ENCODE results near the gene UBE2R2. TPM values are rescaled to one million over a fixed set of nuclear protein-coding genes. Genes with fewer than 3 reads are reported as not detected.
A peak's percentile ranks its signal among the peaks of the same experiment; 100 is the strongest.

UBE2R2 gene
- total and polyA plus RNA-seq, 10 donors = 15.2 to 48.5 (median 39.9) TPM

GRCh38 chr9:33852216-33852826 lies 35.4 kb downstream of the UBE2R2 start:
- no peak for TF ChIP-seq POLR2A (IDR thresholded peaks at IDR 0.05)
- TF ChIP-seq, protein P1, sequence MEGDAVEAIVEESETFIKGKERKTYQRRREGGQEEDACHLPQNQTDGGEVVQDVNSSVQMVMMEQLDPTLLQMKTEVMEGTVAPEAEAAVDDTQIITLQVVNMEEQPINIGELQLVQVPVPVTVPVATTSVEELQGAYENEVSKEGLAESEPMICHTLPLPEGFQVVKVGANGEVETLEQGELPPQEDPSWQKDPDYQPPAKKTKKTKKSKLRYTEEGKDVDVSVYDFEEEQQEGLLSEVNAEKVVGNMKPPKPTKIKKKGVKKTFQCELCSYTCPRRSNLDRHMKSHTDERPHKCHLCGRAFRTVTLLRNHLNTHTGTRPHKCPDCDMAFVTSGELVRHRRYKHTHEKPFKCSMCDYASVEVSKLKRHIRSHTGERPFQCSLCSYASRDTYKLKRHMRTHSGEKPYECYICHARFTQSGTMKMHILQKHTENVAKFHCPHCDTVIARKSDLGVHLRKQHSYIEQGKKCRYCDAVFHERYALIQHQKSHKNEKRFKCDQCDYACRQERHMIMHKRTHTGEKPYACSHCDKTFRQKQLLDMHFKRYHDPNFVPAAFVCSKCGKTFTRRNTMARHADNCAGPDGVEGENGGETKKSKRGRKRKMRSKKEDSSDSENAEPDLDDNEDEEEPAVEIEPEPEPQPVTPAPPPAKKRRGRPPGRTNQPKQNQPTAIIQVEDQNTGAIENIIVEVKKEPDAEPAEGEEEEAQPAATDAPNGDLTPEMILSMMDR (IDR thresholded peaks at IDR 0.05 in 8 of 11, conservative IDR thresholded peaks at IDR 0.05 in 3 of 11) = peak in 9 of 11 experiments; percentile 14 to 66 (median 57)
- TF ChIP-seq POLR2AphosphoS5 (IDR thresholded peaks at IDR 0.05) = peak in 1 of 3 donors; percentile 35
- Histone ChIP-seq H3K9me3 (no peaks in the 10 kb centered on the region), H3K4me3 (no peak overlapping the region), H3K27me3 (replicated peaks in 1 of 7) (no peaks in the 10 kb centered on the region), H3K4me1 (peaks cover 10 to 86% (median 44%) of the 10 kb centered on the region in 6 donors), H3K27ac (peak overlapping the region in 2 of 8 donors; percentile 51 to 53), H3K36me3 (peaks cover 0 to 4% (median 0%) of the 10 kb centered on the region in 6 donors)
- DNase-seq = peak; percentile 81
- intact Hi-C loops (cut with DNase I; ENCODE audit: low total_unique reads) = loop anchor here (5.0 kb wide), 1 partner anchor 40 kb away; no protein-coding TSS in a partner anchor
- WGBS, 5 donors = 79 to 89% (median 83%) methylated on average over 8 of the region's 8 CpGs

DNA sequence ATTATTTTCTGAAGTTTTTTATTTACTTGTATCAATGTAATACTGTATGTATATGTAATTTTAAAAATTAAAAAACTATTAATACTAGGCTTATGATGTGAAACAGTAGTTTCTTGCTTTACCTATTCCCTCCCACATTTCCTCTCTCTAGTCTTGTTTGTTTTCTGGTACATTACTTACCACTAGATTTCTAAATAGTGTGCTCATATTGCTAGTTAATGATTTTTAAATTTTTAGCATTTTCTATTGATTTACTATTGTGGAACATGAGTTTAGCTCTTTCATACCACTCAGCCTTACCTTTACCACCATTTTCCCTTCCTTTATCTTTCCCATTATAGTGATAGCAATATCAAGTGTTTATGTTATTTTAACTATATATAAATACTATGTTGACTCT lies 39.3 kb downstream of the UBE2R2 start:
- intact Hi-C loops (cut with DNase I; ENCODE audit: low total_unique reads) = no loop called here
- TF ChIP-seq, protein P1 (IDR thresholded peaks at IDR 0.05 in 8 of 11, conservative IDR thresholded peaks at IDR 0.05 in 3 of 11) = no peak
- no peak for TF ChIP-seq POLR2AphosphoS5 (IDR thresholded peaks at IDR 0.05)
- no peak for TF ChIP-seq POLR2A (IDR thresholded peaks at IDR 0.05)
- Histone ChIP-seq H3K27me3 (replicated peaks in 1 of 7) (no peaks in the 10 kb centered on the region), H3K36me3 (peaks cover 0 to 4% (median 0%) of the 10 kb centered on the region in 6 donors), H3K4me1 (peaks cover 2 to 82% (median 47%) of the 10 kb centered on the region in 6 donors), H3K27ac (no peak overlapping the region), H3K9me3 (no peaks in the 10 kb centered on the region), H3K4me3 (no peak overlapping the region)
- no peak for DNase-seq

GRCh38 chr9:33858423-33858822 lies 41.5 kb downstream of the UBE2R2 start:
- Histone ChIP-seq H3K4me3 (no peak overlapping the region), H3K36me3 (peaks cover 0 to 4% (median 0%) of the 10 kb centered on the region in 6 donors), H3K4me1 (peaks cover 7 to 82% (median 43%) of the 10 kb centered on the region in 6 donors), H3K27ac (no peak overlapping the region), H3K27me3 (replicated peaks in 1 of 7) (no peaks in the 10 kb centered on the region), H3K9me3 (no peaks in the 10 kb centered on the region)
- TF ChIP-seq POLR2AphosphoS5 (IDR thresholded peaks at IDR 0.05) (no peak), POLR2A (IDR thresholded peaks at IDR 0.05) (no peak)
- TF ChIP-seq, protein P1 (IDR thresholded peaks at IDR 0.05 in 8 of 11, conservative IDR thresholded peaks at IDR 0.05 in 3 of 11) = no peak
- WGBS, 5 donors = 85 to 93% (median 89%) methylated on average over 3 of the region's 3 CpGs
- intact Hi-C loops (cut with DNase I; ENCODE audit: low total_unique reads) = no loop called here
- peak; percentile 20 for DNase-seq

DNA sequence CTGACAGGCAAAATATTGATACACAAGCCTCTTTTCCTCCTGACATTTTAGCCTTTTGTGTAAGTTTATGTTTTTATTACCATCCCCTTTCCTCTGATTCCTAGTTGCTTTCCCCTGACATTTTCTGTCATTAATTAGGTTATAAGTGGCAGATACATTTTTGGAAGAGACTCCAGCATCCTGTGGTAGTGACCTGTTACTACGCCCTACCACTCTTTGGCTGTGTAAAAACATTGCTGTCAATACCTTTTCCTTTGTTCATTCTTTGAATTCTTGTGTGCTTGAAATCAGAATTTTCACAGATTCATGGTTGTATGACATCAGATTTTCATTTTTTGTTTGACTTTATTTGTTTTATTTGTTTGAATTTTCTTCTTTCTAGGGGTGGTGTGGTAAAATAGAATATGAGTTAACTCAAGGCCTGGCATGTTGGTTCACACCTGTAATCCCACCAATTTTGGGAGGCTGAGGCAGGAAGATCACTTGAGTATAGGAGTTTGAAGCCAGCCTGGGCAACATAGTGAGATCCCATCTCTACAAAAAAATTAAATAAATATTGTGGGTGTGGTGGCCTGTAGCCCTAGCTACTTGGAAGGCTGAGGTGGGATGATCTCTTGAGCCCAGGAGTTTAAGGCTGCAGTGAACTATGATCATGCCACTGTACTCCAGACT lies 43.4 kb downstream of the UBE2R2 start:
- no peak overlapping the region for H3K4me3 ChIP-seq
- intact Hi-C loops (cut with DNase I; ENCODE audit: low total_unique reads) = no loop called here
- H3K9me3 ChIP-seq = no peaks in the 10 kb centered on the region
- 73 to 89% (median 86%) methylated on average over 1 of the region's 1 CpG for WGBS, 5 donors
- DNase-seq = no peak
- H3K4me1 ChIP-seq = peaks cover 4 to 77% (median 40%) of the 10 kb centered on the region in 6 donors
- no peaks in the 10 kb centered on the region for H3K27me3 ChIP-seq (replicated peaks in 1 of 7)
- TF ChIP-seq POLR2AphosphoS5 (IDR thresholded peaks at IDR 0.05) = no peak
- no peak for TF ChIP-seq POLR2A (IDR thresholded peaks at IDR 0.05)
- TF ChIP-seq, protein P1 (IDR thresholded peaks at IDR 0.05 in 8 of 11, conservative IDR thresholded peaks at IDR 0.05 in 3 of 11) = no peak
- H3K36me3 ChIP-seq = peaks cover 0 to 10% (median 0%) of the 10 kb centered on the region in 6 donors
- H3K27ac ChIP-seq = no peak overlapping the region
